Measurements from ENCODE around the gene OXNAD1. TPM values are rescaled to one million over a fixed set of nuclear protein-coding genes. Genes with fewer than 3 reads are reported as not detected.

Gene OXNAD1
- total and polyA plus RNA-seq, 10 of the 15 experiments (the other 5 are each of a cell fraction or from before 2014, with no cell fraction given): 5.6 to 27.8 (median 16.2) TPM

- Histone ChIP-seq H3K9me3 (replicated peaks; ENCODE audit: control insufficient read depth, insufficient read depth, low read length) (peaks cover 2% of the 10 kb centered on the region; the same call in 1 of the 3 replicates), H3K4me3 (no peak overlapping the region), H3K36me3 (ENCODE audit: control insufficient read depth in 2 of 2, insufficient read depth in 2 of 2, low read length in 1 of 2) (peaks cover 24 to 54% of the 10 kb centered on the region in 2 experiments), H2AFZ (ENCODE audit: control insufficient read depth, low read depth, low read length) (no peak overlapping the region), H3K4me2 (ENCODE audit: control insufficient read depth, insufficient read depth) (no peak overlapping the region), H3K9ac (ENCODE audit: control insufficient read depth, insufficient read depth, low read length) (no peak overlapping the region), H3K79me2 (ENCODE audit: control insufficient read depth, insufficient read depth, low read length) (peaks cover 3% of the 10 kb centered on the region), H3K4me1 (ENCODE audit: control insufficient read depth, insufficient read depth, low read length) (no peaks in the 10 kb centered on the region), H3K27ac (ENCODE audit: control insufficient read depth, insufficient read depth) (no peak overlapping the region), H3K27me3 (replicated peaks in 1 of 2; ENCODE audit: control insufficient read depth in 2 of 2, insufficient read depth in 2 of 2, low read length in 1 of 2) (no peaks in the 10 kb centered on the region), H4K20me1 (ENCODE audit: control insufficient read depth, insufficient read depth) (no peaks in the 10 kb centered on the region)
- no TSS peak for BruUV-seq (replicated peaks)
- RAD21 ChIA-PET (ENCODE audit: unreplicated experiment): no interaction called here
- FAIRE-seq: no peak
- DNase-seq (ENCODE audit: low read depth, low spot score): no peak
- intact Hi-C loops (cut with micrococcal nuclease; ENCODE audit: unreplicated experiment) (no loop called here), in situ Hi-C loops (cut with MboI) (no loop called here)
- TF ChIP-seq POLR2AphosphoS2 (IDR thresholded peaks at IDR 0.05; ENCODE audit: low read depth, low read length) (no peak), NFYB (IDR thresholded peaks at IDR 0.05; ENCODE audit: insufficient read depth, low read depth, low read length) (no peak), RELA (IDR thresholded peaks at IDR 0.05; ENCODE audit: borderline replicate concordance, partially characterized antibody) (no peak), CEBPB (IDR thresholded peaks at IDR 0.05; ENCODE audit: borderline replicate concordance in 1 of 2, low read depth in 2 of 2, low read length in 2 of 2) (no peak), E2F4 (IDR thresholded peaks at IDR 0.05; ENCODE audit: low read depth, low read length) (no peak), ZNF384 (IDR thresholded peaks at IDR 0.05; ENCODE audit: borderline replicate concordance, low read depth, low read length) (no peak), USF1 (IDR thresholded peaks at IDR 0.05; ENCODE audit: borderline replicate concordance, extremely low read length, insufficient read depth, low read depth, low read length) (no peak), MLLT1 (IDR thresholded peaks at IDR 0.05) (no peak), LARP7 (IDR thresholded peaks at IDR 0.05) (no peak), SIN3A (IDR thresholded peaks at IDR 0.05; ENCODE audit: low read depth, low read length) (no peak), SMC3 (IDR thresholded peaks at IDR 0.05; ENCODE audit: borderline replicate concordance, low read length) (no peak), SKIL (IDR thresholded peaks at IDR 0.05; ENCODE audit: low read depth, poor library complexity, severe bottlenecking) (no peak)
- SMC1A ChIA-PET (ENCODE audit: uncharacterized antibody, unreplicated experiment): interaction anchor here (0.7 kb wide), 1 partner anchor 138 kb away, joined by 3 read pairs; no protein-coding TSS in a partner anchor
- CTCF ChIA-PET: interaction anchor here (0.6 to 1.5 kb wide), 2 partner anchors 9 to 10 kb away, joined by 3 to 5 read pairs; no protein-coding TSS in a partner anchor
- 74% methylated on average over 6 of the region's 6 CpGs for WGBS (ENCODE audit: insufficient coverage, insufficient replicate concordance, low lambda C conversion rate, missing lambda C conversion rate)
- ATAC-seq: no peak; the same call in 1 of the 3 replicates
- POLR2A ChIA-PET: no interaction called here
These were observed 63.1 kb downstream of the OXNAD1 start for GRCh38 chr3:16328124-16328523.
